Activated T-cell treated with anti-CD3 and anti-CD28 coated beads for 24 hours (primary cell): ENCODE measurements around the gene MEAK7.

ENCODE experiments used
- DNase-seq: peaks from one replicate; pipeline ENCODE4 v3.0.0-alpha.2; 2020; ENCODE audit warnings: low read depth

Gene MEAK7

DNA sequence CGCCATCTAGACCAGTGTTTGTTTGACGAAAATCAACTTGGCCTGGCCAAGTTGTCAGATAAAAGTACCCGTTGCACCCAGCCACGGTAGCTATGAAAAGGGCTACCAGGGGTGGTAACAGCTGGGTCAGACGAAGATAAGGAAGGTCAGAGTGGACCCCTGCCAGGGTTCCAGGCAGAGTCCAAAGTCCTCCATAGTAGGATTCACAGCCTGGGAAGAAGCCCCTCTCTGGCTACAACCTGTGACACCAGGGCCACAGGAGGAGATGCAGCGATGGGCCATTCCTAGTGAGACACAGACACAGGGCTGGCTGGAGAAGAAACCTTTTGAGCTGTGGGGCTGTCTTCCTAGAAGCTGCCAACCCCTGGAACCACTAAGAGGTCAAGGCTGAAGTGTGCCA is 39.3 kb downstream of the MEAK7 start:
- no peak for DNase-seq

DNA sequence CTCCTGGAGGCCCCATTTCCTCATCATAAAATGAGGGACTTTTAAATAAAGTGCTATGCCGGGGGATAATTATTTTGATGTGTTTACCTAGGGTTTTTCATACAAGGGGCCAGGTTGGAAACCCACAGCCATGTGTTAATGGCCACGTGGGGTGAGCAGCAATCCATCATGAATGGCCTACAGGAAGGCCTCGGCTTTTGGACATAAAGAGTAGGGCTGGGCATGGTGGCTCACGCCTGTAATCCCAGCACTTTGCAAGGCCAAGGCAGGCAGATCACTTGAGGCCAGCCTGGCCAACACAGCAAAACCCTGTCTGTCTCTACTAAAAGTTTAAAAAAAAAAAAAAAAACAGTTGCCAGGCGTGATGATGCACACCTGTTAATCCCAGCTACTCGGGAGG is 40.3 kb downstream of the MEAK7 start:
- DNase-seq = no peak

DNA sequence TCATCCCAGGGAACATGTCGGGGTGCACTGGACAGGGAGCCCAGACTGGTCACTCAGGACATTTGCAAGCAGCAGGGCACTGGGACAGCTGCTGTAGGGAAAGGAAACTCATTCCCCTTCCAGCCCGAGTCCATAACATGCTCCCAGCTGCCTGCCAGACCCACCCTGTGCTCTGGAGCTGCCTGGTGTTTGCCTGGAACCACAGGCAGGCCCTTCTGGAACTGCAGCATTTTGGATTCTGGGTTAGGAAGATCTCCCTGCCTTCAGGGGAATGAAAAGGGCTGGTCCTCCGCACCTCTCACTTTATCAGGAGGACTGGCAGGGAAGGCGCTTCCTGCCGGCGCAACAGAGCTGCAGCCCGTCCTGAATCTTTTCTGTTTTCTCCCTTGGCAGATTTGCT is 41.2 kb downstream of the MEAK7 start:
- no peak for DNase-seq

DNA sequence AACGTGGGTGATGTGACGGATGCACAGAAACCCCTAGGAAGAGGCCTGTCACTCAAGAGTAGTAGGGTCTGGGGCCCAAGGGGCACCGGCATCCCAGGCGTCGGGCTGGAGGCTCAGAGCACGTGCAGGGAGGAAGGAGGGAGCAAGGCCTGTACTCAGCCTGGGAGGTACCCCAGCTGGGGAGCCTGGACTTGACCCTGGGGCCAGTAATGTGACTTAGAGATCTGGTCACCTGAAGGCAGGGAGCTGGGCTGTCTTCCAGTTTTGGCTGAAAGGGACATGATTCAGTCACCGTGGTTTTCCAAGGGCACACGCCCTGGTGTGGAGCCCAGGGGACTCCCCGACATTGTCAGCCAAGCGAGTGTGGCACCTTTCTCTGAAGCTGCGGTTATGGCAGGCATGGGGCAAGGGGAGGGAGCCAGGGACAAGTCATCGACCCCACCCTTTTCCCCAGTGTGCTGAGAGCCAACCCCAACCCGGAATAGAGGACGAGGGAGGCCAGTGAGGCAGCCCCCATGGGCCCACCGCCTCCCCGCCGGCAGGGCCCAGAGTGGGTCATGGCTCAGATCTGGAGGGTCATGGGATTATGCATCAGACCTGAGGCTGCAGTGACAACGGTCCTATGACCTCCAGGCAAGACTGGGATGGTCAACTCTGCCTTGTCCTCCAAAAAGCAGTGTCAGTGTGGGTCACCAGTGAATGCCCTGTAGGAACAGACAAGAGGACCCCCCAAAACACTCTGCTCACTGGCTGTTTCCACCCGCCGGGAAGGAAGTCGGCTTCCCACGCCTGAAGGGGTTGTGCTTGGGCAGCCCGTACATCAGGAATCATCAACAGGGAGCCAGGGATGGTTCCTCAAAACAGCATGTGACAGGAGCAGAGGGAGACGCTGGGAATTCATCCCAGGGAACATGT is 41.9 kb downstream of the MEAK7 start:
- no peak for DNase-seq

DNA sequence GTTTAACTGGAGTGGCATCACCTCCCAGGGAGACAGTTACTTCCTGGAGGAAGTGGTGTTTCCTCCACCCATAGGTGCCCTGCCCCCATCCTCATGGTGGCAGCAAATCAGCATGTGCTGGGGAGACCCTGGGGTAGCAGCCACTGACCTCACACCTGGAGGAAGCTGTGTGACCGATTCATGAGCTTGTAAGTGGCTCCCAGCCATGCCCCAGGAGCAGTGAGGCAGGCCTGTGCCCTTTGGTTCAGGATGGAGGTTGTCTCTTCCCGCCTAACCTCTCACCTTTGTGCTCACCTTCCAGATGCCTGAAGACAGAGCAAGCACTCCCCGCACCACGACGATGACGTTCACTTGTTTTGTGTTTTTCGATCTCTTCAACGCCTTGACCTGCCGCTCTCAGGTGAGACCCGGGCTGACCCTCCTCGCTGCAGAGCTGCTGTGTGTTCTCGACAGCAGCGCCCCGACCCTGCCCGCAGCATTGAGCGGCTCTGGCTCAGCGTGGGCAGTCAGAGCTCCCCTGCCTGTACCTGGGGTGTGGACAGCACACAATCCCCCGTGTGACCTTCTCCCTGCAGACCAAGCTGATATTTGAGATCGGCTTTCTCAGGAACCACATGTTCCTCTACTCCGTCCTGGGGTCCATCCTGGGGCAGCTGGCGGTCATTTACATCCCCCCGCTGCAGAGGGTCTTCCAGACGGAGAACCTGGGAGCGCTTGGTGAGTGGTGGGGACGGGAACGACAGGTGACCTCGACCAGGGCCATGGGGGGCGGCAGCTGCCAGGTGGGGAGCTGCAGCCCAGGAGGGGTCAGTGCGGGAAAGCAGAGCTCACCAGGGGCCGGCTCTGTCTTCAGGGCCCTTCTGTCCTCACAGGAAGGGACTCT is 42.8 kb downstream of the MEAK7 start:
- no peak for DNase-seq

DNA sequence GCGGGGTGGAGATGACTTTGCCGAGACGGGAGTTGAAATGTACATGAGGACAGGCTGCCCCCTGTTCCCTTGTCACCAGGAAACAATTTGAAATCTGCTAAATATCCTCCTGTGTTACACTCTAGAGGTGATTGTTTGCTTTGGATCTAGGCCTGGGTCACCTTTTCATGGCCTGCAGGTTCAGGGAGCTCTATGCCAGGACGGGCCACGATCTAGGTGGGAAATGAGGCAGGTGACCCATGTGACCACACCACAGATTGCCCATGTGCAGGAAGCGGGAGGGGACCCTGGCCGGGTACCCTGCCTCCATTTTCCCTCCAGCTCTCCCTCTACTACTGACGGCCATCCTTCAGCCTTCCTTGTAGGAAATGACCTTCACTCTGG is 43.4 kb downstream of the MEAK7 start:
- no peak for DNase-seq

DNA sequence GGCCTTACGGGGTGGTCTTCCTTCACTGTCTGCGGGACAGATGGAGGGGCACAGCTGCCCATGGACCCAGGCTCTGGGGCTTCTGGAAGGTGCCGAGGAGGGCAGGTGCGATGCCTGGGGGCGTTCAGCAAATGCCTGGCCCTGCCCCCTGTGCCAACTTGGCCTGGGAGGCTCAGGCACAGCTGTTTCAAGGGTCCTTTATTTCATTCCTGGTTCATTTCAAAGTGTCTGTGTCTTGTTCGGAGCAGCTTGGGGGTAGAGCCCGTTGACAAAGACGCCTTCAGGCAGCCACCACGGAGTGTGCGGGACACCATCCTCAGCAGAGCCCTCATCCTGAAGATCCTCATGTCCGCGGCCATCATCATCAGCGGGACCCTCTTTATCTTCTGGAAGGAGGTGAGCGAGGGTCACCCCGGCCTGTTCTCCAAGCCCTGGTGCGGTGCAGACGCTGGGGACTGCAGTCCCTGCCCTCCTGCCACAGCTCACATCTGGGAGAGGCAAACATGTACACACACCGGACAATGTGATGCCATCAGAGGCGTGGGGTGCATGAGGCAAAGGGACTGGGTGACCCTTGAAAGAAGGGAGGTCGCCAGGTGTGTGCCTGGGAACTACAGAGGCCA is 43.9 kb downstream of the MEAK7 start:
- no peak for DNase-seq

DNA sequence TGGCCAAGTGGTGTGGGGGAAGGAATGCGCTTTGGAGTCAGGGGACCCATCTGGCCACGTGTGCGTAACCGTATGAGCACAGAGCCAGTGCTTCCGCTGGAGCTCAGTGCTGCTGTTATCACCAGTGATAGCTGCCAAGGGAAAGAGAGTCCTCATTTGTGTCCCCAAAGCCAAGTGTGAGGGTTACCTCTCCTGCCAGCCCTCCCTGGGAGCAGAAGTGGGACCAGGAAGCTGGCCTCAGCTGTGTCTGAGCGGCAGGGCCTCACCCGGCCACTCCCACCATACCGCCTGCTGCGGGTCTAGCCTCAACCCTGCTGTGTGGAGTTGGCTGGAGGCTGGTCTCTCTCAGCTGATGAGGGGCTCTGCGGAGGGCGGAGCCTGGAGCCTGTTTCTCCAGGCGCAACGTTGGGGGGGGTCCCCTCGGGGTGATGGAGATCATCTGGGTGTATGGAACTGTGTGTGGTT is 44.5 kb downstream of the MEAK7 start:
- DNase-seq = no peak

DNA sequence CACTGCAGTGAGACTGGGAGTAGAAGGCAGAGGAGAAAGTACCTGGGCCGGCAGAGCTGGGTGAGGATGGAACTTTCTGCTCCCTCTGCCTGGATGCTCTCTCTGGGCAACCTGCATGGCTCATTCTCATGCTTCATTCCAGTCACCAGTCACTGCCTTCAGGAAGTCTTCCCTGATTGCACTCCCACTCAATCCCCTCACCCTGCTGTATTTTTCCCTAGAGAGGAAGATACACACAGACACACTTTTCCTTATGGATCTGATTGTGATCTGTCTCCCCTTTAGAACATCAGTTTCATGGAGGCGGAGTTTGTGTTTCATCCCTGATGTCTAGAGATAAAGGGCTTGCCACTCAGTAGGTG is 44.9 kb downstream of the MEAK7 start:
- no peak for DNase-seq

DNA sequence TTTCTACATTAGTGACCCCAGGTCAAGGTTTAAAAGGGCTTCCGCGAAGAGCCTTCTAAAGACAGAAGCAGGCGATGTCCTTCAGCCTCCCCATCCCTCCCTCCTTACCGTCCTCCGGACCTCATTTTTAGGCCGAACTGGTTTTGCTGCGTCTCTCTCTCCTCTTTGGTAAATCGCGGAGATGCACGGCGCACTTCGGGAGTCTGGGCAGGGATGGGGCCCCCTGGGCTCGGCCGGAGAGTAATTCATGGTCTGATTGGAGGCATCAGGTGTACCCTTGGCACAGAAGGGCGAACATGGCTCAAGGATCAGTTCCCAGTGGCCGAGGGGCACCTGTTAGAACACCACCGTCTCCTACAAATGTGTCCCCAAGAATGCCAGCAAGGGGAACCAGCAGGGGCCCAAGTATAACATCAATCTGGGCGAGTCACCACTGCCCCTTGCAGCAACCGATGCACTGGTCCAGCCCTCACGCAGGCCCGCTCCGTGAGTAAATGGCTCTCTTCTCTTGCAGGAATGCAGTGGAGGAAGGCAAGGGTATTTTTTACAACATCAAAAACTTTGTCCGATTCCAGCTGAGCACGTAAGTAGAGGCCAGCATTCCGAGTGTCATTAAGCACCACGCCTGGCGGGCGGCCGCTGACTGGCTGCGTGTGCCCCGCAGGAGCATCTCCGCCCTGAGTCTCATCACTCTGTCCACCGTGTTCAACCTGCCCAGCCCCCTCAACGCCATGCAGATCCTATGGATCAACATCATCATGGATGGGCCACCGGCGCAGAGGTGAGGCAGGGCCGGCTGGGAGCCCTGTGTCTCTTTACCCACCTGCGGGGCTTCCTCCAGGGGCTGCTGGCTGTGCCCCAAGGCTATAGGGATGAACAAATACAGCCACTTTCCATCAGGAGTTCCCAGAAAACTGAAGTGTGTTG is 45.6 kb downstream of the MEAK7 start:
- DNase-seq = no peak

DNA sequence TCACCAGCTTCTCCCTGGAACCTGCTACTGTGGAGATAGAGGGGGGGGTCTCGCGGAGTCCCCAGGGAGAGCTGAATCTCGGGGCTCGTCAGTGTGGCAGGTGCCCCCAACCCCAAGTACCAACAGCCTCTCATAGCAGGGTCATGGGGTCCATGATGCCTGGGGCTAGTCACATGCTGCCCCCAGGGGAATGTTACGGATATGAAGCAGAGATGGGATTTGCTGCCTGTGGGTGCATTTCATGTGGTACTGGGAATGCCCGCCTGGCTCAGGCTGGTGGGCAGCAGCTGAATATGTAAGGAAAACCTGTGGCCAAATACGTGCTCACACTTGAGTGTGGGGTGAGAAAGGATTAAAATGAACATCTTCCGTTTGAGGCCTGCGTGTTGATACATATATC is 49.4 kb downstream of the MEAK7 start:
- DNase-seq = no peak
